Pancreas (tissue), 10 donors: Measurements from ENCODE around the gene OPCML. TPM values are rescaled to one million over a fixed set of nuclear protein-coding genes. Genes with fewer than 3 reads are reported as not detected.

Experiments used
- ATAC-seq, 4 donors: fragments of 200-7000 bp; cut with Tn5 transposase; one replicate each; pipeline versions ENCODE4 v1.8.0 to v1.9.1; 2020; ENCODE audit warnings: mild to moderate bottlenecking in 4 of 4, moderate library complexity in 4 of 4
- DNase-seq, 6 donors: peaks; one replicate each; pipeline ENCODE4 v3.0.0-alpha.2; 2020
- FAIRE-seq: peaks from 2 replicates; lab custom pipeline; 2012; peaks lifted over from hg19 to GRCh38; lab: Jason Lieb, UNC
- H3K27ac ChIP-seq, 4 donors: fragments of 200-600 bp; sonication (generic); 1 replicate in 3 of 4; 2 replicates in 1 of 4; pipeline versions ENCODE4 v1.5.0 to v1.8.0; 2020
- H3K27me3 ChIP-seq, 4 donors: fragments of 200-600 bp; one replicate each; pipeline ENCODE4 v1.8.0; 2021
- H3K36me3 ChIP-seq, 3 donors: fragments of 200-600 bp; sonication (generic) in 1 of 3; one replicate each; pipeline versions ENCODE4 v1.5.0 to v1.8.0; 2020 to 2021
- H3K4me1 ChIP-seq, 3 donors: fragments of 200-600 bp; one replicate each; pipeline ENCODE4 v1.8.0; 2021
- H3K4me3 ChIP-seq, 4 donors: fragments of 200-600 bp; sonication (generic) in 2 of 4; one replicate each; pipeline versions ENCODE4 v1.5.0 to v1.8.0; 2020 to 2021
- H3K9me3 ChIP-seq, 4 donors: fragments of 200-600 bp; one replicate each; pipeline ENCODE4 v1.8.0; 2021
- WGBS, 2 donors: extraction: QIAGEN DNeasy Blood & Tissue Kit; methylation state at CpG; one replicate each; pipeline ENCODE4 v1.1.7; 2013; 5-methylcytosine and 5-hydroxymethylcytosine counted together
- intact Hi-C, 3 donors: fragments of 100-400 bp; cut with DNase I; formaldehyde crosslinking; loops; one replicate each; pipeline versions ENCODE4 v1.11.1 to v1.14.2; 2022
- polyA plus RNA-seq, 2 donors: library from polyadenylated mRNA; stranded (reverse); fragments of 200-250 nt; gene quantifications; one replicate each; pipeline ENCODE4 v1.2.3, GENCODE V29; 2013
- total RNA-seq, 6 donors: library from RNA; stranded (reverse); fragmentation: NEBNext Ultra II Directional in 4 of 6; extraction: Animal tissue kit (Norgen Biotek cat#: 25700) in 4 of 6; gene quantifications; one replicate each; pipeline versions ENCODE4 v1.2.1 to v1.2.4, GENCODE V29; 2021 to 2023
- TF ChIP-seq, protein P1 (sequence below), 4 donors: fragments of 200-600 bp; sonication (generic) in 3 of 4; IDR thresholded peaks; one replicate each; pipeline versions ENCODE4 v1.5.0 to v1.8.0; 2021; ENCODE audit warnings: antibody characterized with exemption in 4 of 4
- donor health status: healthy with polysubstance abuse.
- donor health status: DM: no; HTN: no; CAD: no; lungs with moderate emphysema.
- donor health status: DM: no; HTN: no; CAD: no.
- donor health status: control.
- donor health status: control.
- donor health status: Bipolar disorder and iron deficiency.
- donor health status: DM: yes; HTN: yes; CAD: no.
- donor health status: DM: no; HTN: no; CAD: no.
- donor health status: DM: no; HTN: no; CAD: no.
- donor health status: DM: yes; HTN: yes; CAD: no.

Gene OPCML
- total and polyA plus RNA-seq, 8 donors = 0.05 to 0.31 (median 0.19) TPM

DNA sequence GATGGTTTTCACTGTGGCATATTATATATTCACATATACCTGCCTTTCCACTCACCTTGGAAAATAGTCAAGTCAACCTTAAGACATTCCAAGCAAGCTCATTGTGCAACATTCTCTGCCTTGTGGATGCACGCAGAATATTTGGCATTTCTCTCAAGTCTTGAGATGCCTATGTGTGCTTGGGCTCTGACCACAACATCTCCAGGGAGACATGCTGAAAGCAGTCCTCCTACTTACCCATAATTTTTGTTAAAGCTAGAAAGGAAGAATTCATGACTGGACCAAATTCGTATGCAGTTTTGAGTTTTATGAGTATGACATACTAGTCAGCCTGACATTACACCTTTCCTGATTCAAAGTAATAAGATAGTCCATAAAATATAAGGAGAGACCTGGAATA is 684.0 kb downstream of the OPCML start:
- H3K4me1 ChIP-seq = no peaks in the 10 kb centered on the region
- TF ChIP-seq, protein P1, sequence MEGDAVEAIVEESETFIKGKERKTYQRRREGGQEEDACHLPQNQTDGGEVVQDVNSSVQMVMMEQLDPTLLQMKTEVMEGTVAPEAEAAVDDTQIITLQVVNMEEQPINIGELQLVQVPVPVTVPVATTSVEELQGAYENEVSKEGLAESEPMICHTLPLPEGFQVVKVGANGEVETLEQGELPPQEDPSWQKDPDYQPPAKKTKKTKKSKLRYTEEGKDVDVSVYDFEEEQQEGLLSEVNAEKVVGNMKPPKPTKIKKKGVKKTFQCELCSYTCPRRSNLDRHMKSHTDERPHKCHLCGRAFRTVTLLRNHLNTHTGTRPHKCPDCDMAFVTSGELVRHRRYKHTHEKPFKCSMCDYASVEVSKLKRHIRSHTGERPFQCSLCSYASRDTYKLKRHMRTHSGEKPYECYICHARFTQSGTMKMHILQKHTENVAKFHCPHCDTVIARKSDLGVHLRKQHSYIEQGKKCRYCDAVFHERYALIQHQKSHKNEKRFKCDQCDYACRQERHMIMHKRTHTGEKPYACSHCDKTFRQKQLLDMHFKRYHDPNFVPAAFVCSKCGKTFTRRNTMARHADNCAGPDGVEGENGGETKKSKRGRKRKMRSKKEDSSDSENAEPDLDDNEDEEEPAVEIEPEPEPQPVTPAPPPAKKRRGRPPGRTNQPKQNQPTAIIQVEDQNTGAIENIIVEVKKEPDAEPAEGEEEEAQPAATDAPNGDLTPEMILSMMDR (IDR thresholded peaks at IDR 0.05) = no peak
- H3K9me3 ChIP-seq = no peaks in the 10 kb centered on the region
- 40 to 68% methylated on average over 2 of the region's 2 CpGs for WGBS, 2 donors
- DNase-seq (no peak), ATAC-seq (no peak), FAIRE-seq (no peak)
- intact Hi-C loops = no loop called here
- H3K27me3 ChIP-seq = peaks cover 0 to 6% (median 2%) of the 10 kb centered on the region in 4 donors
- no peak overlapping the region for H3K4me3 ChIP-seq
- no peaks in the 10 kb centered on the region for H3K36me3 ChIP-seq
- H3K27ac ChIP-seq = no peak overlapping the region

DNA sequence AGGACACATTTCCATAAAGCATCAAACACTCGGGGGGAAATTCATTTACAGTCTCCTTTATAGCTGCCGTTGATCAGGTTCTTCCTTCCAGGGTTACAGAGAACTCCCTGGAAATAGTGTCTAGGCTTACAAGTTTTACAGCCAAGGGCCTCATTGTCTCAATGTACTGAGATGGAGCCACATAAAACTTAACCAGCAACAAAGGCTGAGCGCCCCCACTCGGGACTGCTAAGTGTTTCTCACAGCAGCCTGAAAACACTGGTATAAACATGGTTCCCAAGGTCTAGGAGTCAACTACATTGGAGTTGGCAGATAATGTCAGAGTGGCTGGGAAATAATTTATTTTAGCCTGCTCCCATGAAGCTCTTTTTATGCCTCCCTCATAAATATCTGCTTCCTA is 686.2 kb downstream of the OPCML start:
- Histone ChIP-seq H3K27me3 (peaks cover 0 to 6% (median 2%) of the 10 kb centered on the region in 4 donors), H3K4me1 (no peaks in the 10 kb centered on the region), H3K27ac (no peak overlapping the region), H3K4me3 (no peak overlapping the region), H3K9me3 (no peaks in the 10 kb centered on the region), H3K36me3 (no peaks in the 10 kb centered on the region)
- TF ChIP-seq, protein P1 (IDR thresholded peaks at IDR 0.05) = no peak
- FAIRE-seq = no peak
- intact Hi-C loops = no loop called here
- no peak for DNase-seq
- 49 to 54% methylated on average over 4 of the region's 4 CpGs for WGBS, 2 donors
- ATAC-seq = no peak

DNA sequence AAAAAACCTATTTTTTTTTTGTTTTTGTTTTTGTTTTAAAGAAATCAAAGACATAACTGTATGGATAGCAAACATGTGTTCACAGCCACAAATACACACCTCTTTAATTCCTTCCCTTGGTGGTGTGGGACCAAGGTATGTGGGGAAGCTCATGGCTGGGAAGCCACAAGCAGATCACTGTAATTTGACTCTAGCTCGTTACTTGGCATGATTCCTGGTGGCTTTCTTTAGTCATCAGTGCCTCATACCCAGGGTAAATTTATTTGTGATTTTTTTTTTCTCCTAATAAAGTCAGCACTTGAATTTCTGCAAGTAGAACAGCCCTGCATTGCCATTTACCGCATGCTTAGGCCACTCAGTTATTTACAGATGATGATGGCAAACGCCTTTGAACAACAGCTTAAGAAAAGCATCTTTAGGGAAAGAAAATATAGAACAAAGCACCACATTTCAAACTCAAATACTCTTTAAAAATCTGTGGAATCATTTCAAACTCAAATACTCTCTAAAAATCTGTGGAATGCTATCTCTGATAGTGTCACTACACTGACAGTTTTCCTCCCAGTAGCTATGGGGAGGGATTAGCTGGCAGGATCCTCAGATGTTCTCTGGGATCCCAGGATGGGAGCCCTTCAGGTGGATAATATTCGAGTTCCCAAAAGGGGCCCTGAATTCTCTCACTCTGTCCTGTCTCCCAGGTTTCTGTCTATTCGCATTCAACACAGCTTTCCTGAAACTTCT is 687.2 kb downstream of the OPCML start:
- ATAC-seq (no peak), FAIRE-seq (no peak), DNase-seq (no peak)
- Histone ChIP-seq H3K27me3 (peaks cover 0 to 6% (median 2%) of the 10 kb centered on the region in 4 donors), H3K4me3 (no peak overlapping the region), H3K27ac (no peak overlapping the region), H3K36me3 (no peaks in the 10 kb centered on the region), H3K9me3 (no peaks in the 10 kb centered on the region), H3K4me1 (no peaks in the 10 kb centered on the region)
- intact Hi-C loops = no loop called here
- WGBS, 2 donors = 52 to 60% methylated on average over 5 of the region's 5 CpGs
- TF ChIP-seq, protein P1 (IDR thresholded peaks at IDR 0.05) = no peak

DNA sequence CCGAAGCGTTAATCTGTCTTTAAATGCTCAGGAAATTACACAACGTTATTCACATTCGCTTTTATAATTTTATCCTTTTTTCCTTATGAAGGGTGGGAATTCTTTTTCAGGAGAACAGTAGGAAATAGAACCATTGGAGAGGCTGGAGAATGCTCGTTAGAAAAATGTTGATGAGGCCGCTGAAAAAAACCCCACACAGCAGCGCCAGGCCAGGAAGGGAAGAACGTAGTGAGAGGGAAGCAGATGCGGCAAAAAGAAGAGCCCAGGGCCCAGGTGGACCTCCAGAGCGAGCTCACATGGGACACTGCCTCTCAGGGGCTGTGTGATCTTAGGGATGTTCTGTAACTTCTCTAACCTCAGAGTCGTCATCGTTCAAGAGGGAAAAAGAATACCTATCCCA is 691.6 kb downstream of the OPCML start:
- H3K27ac ChIP-seq = no peak overlapping the region
- DNase-seq = no peak
- ATAC-seq = no peak
- WGBS, 2 donors = 71 to 79% methylated on average over 12 of the region's 12 CpGs
- peaks cover 0 to 3% (median 0%) of the 10 kb centered on the region in 4 donors for H3K27me3 ChIP-seq
- H3K36me3 ChIP-seq = no peaks in the 10 kb centered on the region
- no peak overlapping the region for H3K4me3 ChIP-seq
- no peaks in the 10 kb centered on the region for H3K9me3 ChIP-seq
- no peak for FAIRE-seq
- no peaks in the 10 kb centered on the region for H3K4me1 ChIP-seq
- intact Hi-C loops = no loop called here
- TF ChIP-seq, protein P1 (IDR thresholded peaks at IDR 0.05) = no peak

DNA sequence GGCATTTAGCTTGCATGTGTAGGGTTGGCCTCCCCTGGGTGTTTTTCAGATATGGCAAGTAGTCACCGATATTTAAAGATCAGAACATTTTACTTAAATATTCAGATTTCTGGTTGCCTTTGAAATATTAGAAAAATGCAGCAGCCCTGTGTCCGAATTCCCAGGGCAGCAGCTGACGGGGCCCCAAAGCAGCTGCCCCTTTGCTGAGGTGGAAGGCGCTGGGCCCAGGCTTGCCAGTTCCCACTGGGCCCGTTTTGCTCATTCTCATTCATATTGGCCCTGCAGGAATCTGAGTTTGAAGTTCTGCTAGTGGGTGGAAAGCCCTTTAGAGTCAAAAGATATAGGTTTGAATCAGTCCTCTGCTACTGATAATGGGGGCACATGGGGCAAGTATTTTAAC is 692.1 kb downstream of the OPCML start:
- 49 to 61% methylated on average over 5 of the region's 5 CpGs for WGBS, 2 donors
- no peak overlapping the region for H3K4me3 ChIP-seq
- no peaks in the 10 kb centered on the region for H3K4me1 ChIP-seq
- H3K9me3 ChIP-seq = no peaks in the 10 kb centered on the region
- FAIRE-seq (no peak), DNase-seq (no peak), ATAC-seq (no peak)
- no peaks in the 10 kb centered on the region for H3K36me3 ChIP-seq
- peaks cover 0 to 3% (median 0%) of the 10 kb centered on the region in 4 donors for H3K27me3 ChIP-seq
- intact Hi-C loops = no loop called here
- H3K27ac ChIP-seq = no peak overlapping the region
- TF ChIP-seq, protein P1 (IDR thresholded peaks at IDR 0.05) = no peak
